Neural cell (in vitro differentiated cells): ENCODE measurements around the gene RTN4. TPM values are rescaled to one million over a fixed set of nuclear protein-coding genes. Genes with fewer than 3 reads are reported as not detected.
A peak's percentile ranks its signal among the peaks of the same experiment; 100 is the strongest.

ENCODE experiments used
- H2AFZ ChIP-seq: fragments of 200-600, 300-800 bp; sonication (generic), shearing (Covaris generic); 2 replicates; pipeline ENCODE4 v1.6.0; 2014; ENCODE audit warnings: low read depth, mild to moderate bottlenecking, antibody characterized with exemption, low read length, moderate library complexity
- H3F3A ChIP-seq: fragments of 200-600 bp; shearing (Covaris generic); 2 replicates; pipeline ENCODE4 v1.6.1; 2016; ENCODE audit warnings: mild to moderate bottlenecking, moderate library complexity, mixed read lengths, antibody characterized with exemption, low read length; ENCODE audit not compliant: insufficient read depth, poor library complexity, severe bottlenecking
- H3K27ac ChIP-seq: fragments of 200-600, 300-800 bp; sonication (generic), shearing (Covaris generic); 2 replicates; pipeline ENCODE4 v1.5.1; 2014; ENCODE audit warnings: mild to moderate bottlenecking, low read length, moderate library complexity
- H3K27me3 ChIP-seq: fragments of 300-800, 200-600 bp; sonication (generic), shearing (Covaris generic); 2 replicates; pipeline ENCODE4 v1.6.0; 2014; ENCODE audit warnings: mild to moderate bottlenecking, low read depth, low read length, moderate library complexity; ENCODE audit not compliant: insufficient read depth
- H3K36me3 ChIP-seq: fragments of 300-800, 200-600 bp; sonication (generic), shearing (Covaris generic); 2 replicates; pipeline ENCODE4 v1.5.1; 2014; ENCODE audit warnings: mild to moderate bottlenecking, antibody characterized with exemption, low read length, moderate library complexity; ENCODE audit not compliant: insufficient read depth
- H3K4me2 ChIP-seq: fragments of 300-800, 200-600 bp; sonication (generic), shearing (Covaris generic); 2 replicates; pipeline ENCODE4 v1.6.0; 2014; ENCODE audit warnings: mild to moderate bottlenecking, low read length
- H3K4me3 ChIP-seq: fragments of 300-800, 200-600 bp; sonication (generic), shearing (Covaris generic); 2 replicates; pipeline ENCODE4 v1.5.1; 2014; ENCODE audit warnings: mild to moderate bottlenecking, low read length, moderate library complexity
- H3K79me2 ChIP-seq: fragments of 200-600 bp; shearing (Covaris generic); replicated peaks from 2 replicates; pipeline ENCODE4 v1.6.0; 2014; ENCODE audit warnings: mild to moderate bottlenecking, low read length, moderate library complexity; ENCODE audit not compliant: insufficient read depth
- H3K9ac ChIP-seq: fragments of 300-800, 200-600 bp; sonication (generic), shearing (Covaris generic); 2 replicates; pipeline ENCODE4 v1.6.1; 2016; ENCODE audit warnings: mild to moderate bottlenecking, low read length, mixed read lengths
- H3K9me2 ChIP-seq: fragments of 200-600 bp; shearing (Covaris generic); 2 replicates; pipeline ENCODE4 v1.6.1; 2016; ENCODE audit warnings: mild to moderate bottlenecking, low read length, mixed read lengths; ENCODE audit not compliant: insufficient read depth
- H3K9me3 ChIP-seq: fragments of 200-600, 300-800 bp; sonication (generic), shearing (Covaris generic); 2 replicates; pipeline ENCODE4 v1.6.1; 2016; ENCODE audit warnings: mild to moderate bottlenecking, mixed run types, low read length, moderate library complexity, mixed read lengths
- H4K20me1 ChIP-seq: fragments of 200-600 bp; shearing (Covaris generic); 2 replicates; pipeline ENCODE4 v1.6.1; 2016; ENCODE audit warnings: mild to moderate bottlenecking, mixed run types; ENCODE audit not compliant: insufficient read depth
- CTCF ChIP-seq: fragments of 450-650 bp; IDR thresholded peaks from 2 replicates; pipeline ENCODE4 v1.5.1; 2014; ENCODE audit warnings: antibody characterized with exemption, mild to moderate bottlenecking, moderate library complexity; ENCODE audit not compliant: poor library complexity, severe bottlenecking
- EP300 ChIP-seq: fragments of 450-650 bp; conservative IDR thresholded peaks from 2 replicates; pipeline ENCODE4 v1.6.1; 2014; ENCODE audit warnings: antibody characterized with exemption, mild to moderate bottlenecking, moderate library complexity; ENCODE audit not compliant: poor library complexity, severe bottlenecking
- EZH2 ChIP-seq: fragments of 200-600, 300-800 bp; shearing (Covaris generic), sonication (generic); IDR thresholded peaks from 2 replicates; pipeline ENCODE4 v1.6.1; 2014; ENCODE audit warnings: antibody characterized with exemption, low read length, borderline replicate concordance, mild to moderate bottlenecking; ENCODE audit not compliant: insufficient read depth, poor library complexity, severe bottlenecking
- MXI1 ChIP-seq: fragments of 450-650 bp; conservative IDR thresholded peaks from 2 replicates; pipeline ENCODE4 v1.6.1; 2014; ENCODE audit warnings: antibody characterized with exemption, mild to moderate bottlenecking; ENCODE audit not compliant: poor library complexity, severe bottlenecking
- POLR2AphosphoS5 ChIP-seq: IDR thresholded peaks from 2 replicates; pipeline ENCODE4 v1.6.1; 2012
- RAD21 ChIP-seq: fragments of 450-650 bp; conservative IDR thresholded peaks from 2 replicates; pipeline ENCODE4 v1.6.1; 2014; ENCODE audit warnings: antibody characterized with exemption, mild to moderate bottlenecking, moderate library complexity
- REST ChIP-seq: IDR thresholded peaks from 2 replicates; pipeline ENCODE4 v1.6.1; 2012; ENCODE audit warnings: borderline replicate concordance
- SMC3 ChIP-seq: fragments of 450-650 bp; conservative IDR thresholded peaks from 2 replicates; pipeline ENCODE4 v1.6.1; 2014; ENCODE audit warnings: antibody characterized with exemption, mild to moderate bottlenecking, moderate library complexity; ENCODE audit not compliant: poor library complexity
- TAF1 ChIP-seq: IDR thresholded peaks from 2 replicates; pipeline ENCODE4 v1.6.1; 2012; ENCODE audit warnings: low read depth
- polyA plus RNA-seq: library from polyadenylated mRNA; depleted of rRNA; stranded (reverse); fragments of >200 nt; gene quantifications from 2 replicates; pipeline ENCODE4 v1.2.3, GENCODE V29; 2014

Gene RTN4
- polyA plus RNA-seq, 1 donor from 2014 or later, result 582 TPM

GRCh38 chr2:55049043-55049820, 1.0 kb downstream of the RTN4 start:
- peak overlapping the region; percentile 100 for H3K9ac ChIP-seq
- peaks cover 59% of the 10 kb centered on the region for H3K79me2 ChIP-seq
- no peaks in the 10 kb centered on the region for H3K27me3 ChIP-seq
- no peaks in the 10 kb centered on the region for H3K9me3 ChIP-seq
- peaks cover 44% of the 10 kb centered on the region for H4K20me1 ChIP-seq
- peak overlapping the region; percentile 47 for H2AFZ ChIP-seq
- TF ChIP-seq MXI1 (peak; percentile 73), REST (peak; percentile 55), POLR2AphosphoS5 (peak; percentile 60), SMC3 (peak; percentile 54), TAF1 (peak; percentile 76), EP300 (no peak), EZH2 (no peak), RAD21 (peak; percentile 10), CTCF (peak; percentile 74)
- no peaks in the 10 kb centered on the region for H3K9me2 ChIP-seq
- H3K27ac ChIP-seq, result peak overlapping the region; percentile 98
- H3K36me3 ChIP-seq, result no peaks in the 10 kb centered on the region
- peak overlapping the region; percentile 7 for H3K4me2 ChIP-seq
- H3F3A ChIP-seq, result peaks cover 4% of the 10 kb centered on the region
- peak overlapping the region; percentile 91 for H3K4me3 ChIP-seq

GRCh38 chr2:55048508-55049042, 1.7 kb downstream of the RTN4 start:
- H3K9me3 ChIP-seq, result no peaks in the 10 kb centered on the region
- no peaks in the 10 kb centered on the region for H3K27me3 ChIP-seq
- peaks cover 48% of the 10 kb centered on the region for H4K20me1 ChIP-seq
- H3K4me2 ChIP-seq, result peak overlapping the region; percentile 7
- H3K79me2 ChIP-seq, result peaks cover 66% of the 10 kb centered on the region
- H3F3A ChIP-seq, result peaks cover 4% of the 10 kb centered on the region
- H3K4me3 ChIP-seq, result peak overlapping the region; percentile 91
- no peak overlapping the region for H2AFZ ChIP-seq
- TF ChIP-seq EZH2 (no peak), REST (peak; percentile 84)
- H3K27ac ChIP-seq, result peak overlapping the region; percentile 98
- H3K9ac ChIP-seq, result peak overlapping the region; percentile 100
- H3K9me2 ChIP-seq, result no peaks in the 10 kb centered on the region
- H3K36me3 ChIP-seq, result no peaks in the 10 kb centered on the region
